HL-60 (cell line): ENCODE measurements around the gene FAM110C.

Source experiments
- DNase-seq, 2 experiments: peaks; one replicate each; pipeline ENCODE4 v3.0.0-alpha.2; 2010 to 2020; ENCODE audit warnings: low read depth in 1 of 2, low spot score in 1 of 2
- H3K27ac ChIP-seq: fragments of 250-450 bp; sonication (Bioruptor Pico); replicated peaks from 2 replicates; pipeline ENCODE4 v1.5.1; 2020; ENCODE audit warnings: mild to moderate bottlenecking, moderate library complexity
- H3K27me3 ChIP-seq: fragments of 250-450 bp; sonication (Bioruptor Pico); 2 replicates; pipeline ENCODE4 v1.5.1; 2021; ENCODE audit warnings: mild to moderate bottlenecking, moderate library complexity; ENCODE audit not compliant: insufficient read depth, poor library complexity, severe bottlenecking
- H3K4me3 ChIP-seq: replicated peaks from 2 replicates; pipeline ENCODE4 v1.5.1; 2011; ENCODE audit warnings: mild to moderate bottlenecking, control low read depth, low read length; ENCODE audit not compliant: insufficient read depth
- GABPA ChIP-seq: IDR thresholded peaks from 2 replicates; pipeline ENCODE4 v1.6.1; 2012; ENCODE audit warnings: low read depth
- POLR2AphosphoS5 ChIP-seq: IDR thresholded peaks from 2 replicates; pipeline ENCODE4 v1.6.1; 2012; ENCODE audit warnings: low read depth
- SPI1 ChIP-seq: IDR thresholded peaks from 2 replicates; pipeline ENCODE4 v1.6.1; 2012; ENCODE audit warnings: low read depth, mild to moderate bottlenecking, borderline replicate concordance
- TF ChIP-seq, protein P1 (sequence below): IDR thresholded peaks from one replicate; pipeline ENCODE4 v1.5.1; 2011; ENCODE audit warnings: low read length, control low read depth, inconsistent platforms; ENCODE audit not compliant: insufficient read depth
- TF ChIP-seq, protein P2 (sequence below): IDR thresholded peaks from 2 replicates; pipeline ENCODE4 v1.6.1; 2012; ENCODE audit warnings: low read depth; ENCODE audit not compliant: insufficient replicate concordance

Gene FAM110C

DNA sequence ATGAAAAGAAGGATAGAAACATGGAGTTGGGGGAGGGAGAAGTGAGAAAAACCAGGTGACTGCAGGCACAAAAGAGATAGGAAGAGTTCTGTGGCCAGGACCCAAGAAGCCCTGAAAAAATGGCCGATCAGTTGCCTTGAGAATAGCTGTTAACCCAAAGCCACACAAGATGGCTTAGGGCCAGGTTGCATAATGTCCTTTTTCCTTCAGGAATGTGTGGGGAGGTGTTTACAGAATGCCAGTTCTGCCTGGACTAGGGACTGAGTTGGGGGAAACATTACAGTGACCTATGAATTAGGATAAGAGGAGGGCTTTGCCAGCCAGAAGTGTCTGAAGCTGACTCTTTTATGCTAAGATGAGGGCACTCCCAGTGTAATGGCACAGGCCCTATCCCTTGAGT lies 17.1 kb downstream of the FAM110C start:
- H3K27me3 ChIP-seq, result no peaks in the 10 kb centered on the region
- H3K4me3 ChIP-seq, result no peak overlapping the region
- H3K27ac ChIP-seq, result no peak overlapping the region
- no peak for DNase-seq
- TF ChIP-seq, protein P1, sequence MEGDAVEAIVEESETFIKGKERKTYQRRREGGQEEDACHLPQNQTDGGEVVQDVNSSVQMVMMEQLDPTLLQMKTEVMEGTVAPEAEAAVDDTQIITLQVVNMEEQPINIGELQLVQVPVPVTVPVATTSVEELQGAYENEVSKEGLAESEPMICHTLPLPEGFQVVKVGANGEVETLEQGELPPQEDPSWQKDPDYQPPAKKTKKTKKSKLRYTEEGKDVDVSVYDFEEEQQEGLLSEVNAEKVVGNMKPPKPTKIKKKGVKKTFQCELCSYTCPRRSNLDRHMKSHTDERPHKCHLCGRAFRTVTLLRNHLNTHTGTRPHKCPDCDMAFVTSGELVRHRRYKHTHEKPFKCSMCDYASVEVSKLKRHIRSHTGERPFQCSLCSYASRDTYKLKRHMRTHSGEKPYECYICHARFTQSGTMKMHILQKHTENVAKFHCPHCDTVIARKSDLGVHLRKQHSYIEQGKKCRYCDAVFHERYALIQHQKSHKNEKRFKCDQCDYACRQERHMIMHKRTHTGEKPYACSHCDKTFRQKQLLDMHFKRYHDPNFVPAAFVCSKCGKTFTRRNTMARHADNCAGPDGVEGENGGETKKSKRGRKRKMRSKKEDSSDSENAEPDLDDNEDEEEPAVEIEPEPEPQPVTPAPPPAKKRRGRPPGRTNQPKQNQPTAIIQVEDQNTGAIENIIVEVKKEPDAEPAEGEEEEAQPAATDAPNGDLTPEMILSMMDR, result no peak
- TF ChIP-seq POLR2AphosphoS5 (no peak), SPI1 (no peak)
- TF ChIP-seq, protein P2, sequence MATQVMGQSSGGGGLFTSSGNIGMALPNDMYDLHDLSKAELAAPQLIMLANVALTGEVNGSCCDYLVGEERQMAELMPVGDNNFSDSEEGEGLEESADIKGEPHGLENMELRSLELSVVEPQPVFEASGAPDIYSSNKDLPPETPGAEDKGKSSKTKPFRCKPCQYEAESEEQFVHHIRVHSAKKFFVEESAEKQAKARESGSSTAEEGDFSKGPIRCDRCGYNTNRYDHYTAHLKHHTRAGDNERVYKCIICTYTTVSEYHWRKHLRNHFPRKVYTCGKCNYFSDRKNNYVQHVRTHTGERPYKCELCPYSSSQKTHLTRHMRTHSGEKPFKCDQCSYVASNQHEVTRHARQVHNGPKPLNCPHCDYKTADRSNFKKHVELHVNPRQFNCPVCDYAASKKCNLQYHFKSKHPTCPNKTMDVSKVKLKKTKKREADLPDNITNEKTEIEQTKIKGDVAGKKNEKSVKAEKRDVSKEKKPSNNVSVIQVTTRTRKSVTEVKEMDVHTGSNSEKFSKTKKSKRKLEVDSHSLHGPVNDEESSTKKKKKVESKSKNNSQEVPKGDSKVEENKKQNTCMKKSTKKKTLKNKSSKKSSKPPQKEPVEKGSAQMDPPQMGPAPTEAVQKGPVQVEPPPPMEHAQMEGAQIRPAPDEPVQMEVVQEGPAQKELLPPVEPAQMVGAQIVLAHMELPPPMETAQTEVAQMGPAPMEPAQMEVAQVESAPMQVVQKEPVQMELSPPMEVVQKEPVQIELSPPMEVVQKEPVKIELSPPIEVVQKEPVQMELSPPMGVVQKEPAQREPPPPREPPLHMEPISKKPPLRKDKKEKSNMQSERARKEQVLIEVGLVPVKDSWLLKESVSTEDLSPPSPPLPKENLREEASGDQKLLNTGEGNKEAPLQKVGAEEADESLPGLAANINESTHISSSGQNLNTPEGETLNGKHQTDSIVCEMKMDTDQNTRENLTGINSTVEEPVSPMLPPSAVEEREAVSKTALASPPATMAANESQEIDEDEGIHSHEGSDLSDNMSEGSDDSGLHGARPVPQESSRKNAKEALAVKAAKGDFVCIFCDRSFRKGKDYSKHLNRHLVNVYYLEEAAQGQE, result no peak

DNA sequence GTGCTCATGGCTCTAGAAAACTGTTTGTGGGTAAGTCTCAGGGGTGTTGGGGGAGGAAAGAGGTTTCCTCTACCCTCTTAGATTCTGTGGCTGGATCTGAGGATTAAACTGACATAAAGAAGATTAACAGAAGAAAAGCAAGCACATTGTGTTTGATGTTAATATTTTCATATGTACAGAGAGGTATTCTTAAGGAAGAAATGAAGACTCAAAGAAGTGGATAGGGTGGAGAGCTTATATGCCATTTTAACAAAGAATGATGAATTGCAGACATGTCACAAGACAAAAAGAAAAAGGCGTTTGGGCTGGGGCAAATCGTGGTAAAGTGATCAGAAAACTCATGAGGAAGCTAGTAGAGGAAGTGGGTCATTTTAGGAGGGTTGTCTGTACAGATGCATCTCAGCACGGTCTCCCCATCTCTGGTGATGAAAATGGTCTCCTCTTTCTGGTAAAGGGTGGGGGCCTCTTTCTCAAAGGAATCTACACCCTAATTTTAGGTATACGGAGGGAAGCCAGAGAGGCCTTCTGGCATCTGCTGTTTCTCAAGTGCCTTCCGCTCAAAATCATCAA lies 17.8 kb downstream of the FAM110C start:
- H3K27ac ChIP-seq, result no peak overlapping the region
- TF ChIP-seq GABPA (no peak), POLR2AphosphoS5 (no peak), SPI1 (no peak; the same call in 1 of the 2 replicates)
- TF ChIP-seq, protein P1, result no peak
- TF ChIP-seq, protein P2, result no peak
- DNase-seq, result no peak
- no peak overlapping the region for H3K4me3 ChIP-seq
- no peaks in the 10 kb centered on the region for H3K27me3 ChIP-seq

DNA sequence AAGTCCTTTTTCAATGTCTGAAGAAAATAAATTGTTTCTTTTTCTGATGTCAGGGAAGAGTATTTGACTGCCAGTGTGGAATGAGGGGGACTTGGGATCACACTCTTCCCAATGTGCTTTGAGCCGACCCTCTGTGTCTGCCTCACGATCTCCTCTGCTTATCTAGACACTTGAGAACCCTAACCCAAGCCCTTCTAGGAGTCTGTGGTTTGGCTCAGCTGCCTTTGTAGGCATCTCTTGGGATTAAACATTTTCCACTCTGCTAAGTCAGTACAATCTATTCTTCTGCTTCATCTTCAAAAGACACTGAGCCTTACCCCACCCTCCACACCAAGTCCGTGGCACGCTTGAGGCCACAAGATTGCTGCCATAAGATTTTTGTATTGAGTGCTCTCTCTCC lies 19.4 kb downstream of the FAM110C start:
- H3K4me3 ChIP-seq, result no peak overlapping the region
- no peak for DNase-seq
- no peak for TF ChIP-seq GABPA
- TF ChIP-seq, protein P1, result no peak
- TF ChIP-seq POLR2AphosphoS5, result no peak
- TF ChIP-seq, protein P2, result no peak
- TF ChIP-seq SPI1, result no peak
- no peak overlapping the region for H3K27ac ChIP-seq
- H3K27me3 ChIP-seq, result peaks cover 2% of the 10 kb centered on the region
